ENCODE results near the gene TTLL10. TPM values are rescaled to one million over a fixed set of nuclear protein-coding genes. Genes with fewer than 3 reads are reported as not detected.

TTLL10 gene
- total and polyA plus RNA-seq, 2 of the 8 experiments (the other 6 are each of a cell fraction or from before 2014, with no cell fraction given), result 1.1 to 1.7 TPM

DNA sequence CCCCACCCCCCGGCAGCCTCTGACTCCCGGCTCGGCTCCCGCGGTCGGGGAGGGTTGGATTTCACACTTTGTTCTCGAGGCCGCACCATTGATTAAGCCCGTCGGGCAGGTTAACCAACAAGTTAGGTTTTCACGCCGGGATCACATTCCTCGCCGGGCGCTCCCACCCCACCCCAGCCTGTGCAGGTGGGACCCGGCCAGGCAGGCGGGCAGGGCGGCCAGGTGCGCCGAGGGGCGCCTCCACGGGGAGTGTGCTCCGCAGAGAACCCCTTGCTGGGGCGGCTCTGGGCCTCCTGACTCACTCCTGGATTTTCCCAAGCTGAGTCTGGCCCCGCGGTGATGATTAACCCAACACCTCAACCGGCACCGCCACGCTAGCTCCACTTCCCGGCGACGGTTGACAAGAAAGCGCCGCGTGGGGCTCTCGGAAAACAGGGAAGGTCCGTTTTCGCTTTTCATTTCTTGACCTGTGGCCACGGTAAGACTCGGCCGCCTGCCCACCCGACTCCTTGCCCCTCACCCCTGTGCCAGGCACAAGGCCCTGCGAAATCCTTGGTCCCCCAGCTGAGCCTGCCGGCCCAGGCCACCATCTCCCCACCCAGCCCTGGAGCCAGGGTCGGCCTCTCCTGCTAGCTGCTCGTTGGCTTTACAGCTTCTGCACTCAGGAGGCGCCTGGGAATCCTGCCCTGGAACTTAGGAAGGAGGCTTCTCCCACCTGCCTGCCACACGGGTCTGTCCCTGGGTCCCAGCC is 8.8 kb upstream of the TTLL10 start:
- 48% methylated on average over 31 of the region's 48 CpGs; no CpG with 5 or more reads in 1 of the 2 experiments for WGBS, 2 experiments (ENCODE audit: extremely low coverage in 1 of 2, insufficient coverage in 1 of 2, insufficient read length in 1 of 2, insufficient replicate concordance in 2 of 2, low coverage in 1 of 2, low lambda C conversion rate in 2 of 2, missing lambda C conversion rate in 1 of 2)
- H4K91ac ChIP-seq (replicated peaks; ENCODE audit: insufficient read length, low read length), result peak overlapping the region; percentile 95
- peak overlapping the region; percentile 72; the same call in 1 of the 2 replicates for H2BK15ac ChIP-seq (ENCODE audit: low read length)
- H3K18ac ChIP-seq (ENCODE audit: extremely low read depth, low read length), result peak overlapping the region; percentile 62
- peak overlapping the region; percentile 73 for H4K8ac ChIP-seq (ENCODE audit: extremely low read depth, insufficient read depth, low read length)
- H3K4me2 ChIP-seq (ENCODE audit: insufficient read depth in 1 of 2, low read depth in 2 of 2, low read length in 2 of 2), result peak overlapping the region; percentile 19 to 23; a peak in 2 of 4 replicates
- H2BK20ac ChIP-seq (ENCODE audit: low read length), result no peak overlapping the region
- no peak for FAIRE-seq
- TF ChIP-seq, protein P1, sequence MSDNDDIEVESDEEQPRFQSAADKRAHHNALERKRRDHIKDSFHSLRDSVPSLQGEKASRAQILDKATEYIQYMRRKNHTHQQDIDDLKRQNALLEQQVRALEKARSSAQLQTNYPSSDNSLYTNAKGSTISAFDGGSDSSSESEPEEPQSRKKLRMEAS (IDR thresholded peaks at IDR 0.05), result peak; percentile 79
- TF ChIP-seq SIN3A (conservative IDR thresholded peaks at IDR 0.05 in 1 of 2, IDR thresholded peaks at IDR 0.05 in 1 of 2; ENCODE audit: low read depth in 1 of 2, low read length in 2 of 2) (no peak), E2F6 (IDR thresholded peaks at IDR 0.05) (peak; percentile 84), TEAD4 (IDR thresholded peaks at IDR 0.05; ENCODE audit: low read depth, low read length) (peak; percentile 54; the same call in 1 of the 2 replicates), SUZ12 (IDR thresholded peaks at IDR 0.05; ENCODE audit: low read length) (no peak), GABPA (IDR thresholded peaks at IDR 0.05; ENCODE audit: borderline replicate concordance, insufficient read depth, low read length) (peak; percentile 18), ASH2L (IDR thresholded peaks at IDR 0.05; ENCODE audit: low read length) (peak; percentile 65)
- H3K14ac ChIP-seq (ENCODE audit: insufficient read length), result no peak overlapping the region
- H2AFZ ChIP-seq (ENCODE audit: low read length), result no peak overlapping the region
- H4K5ac ChIP-seq (ENCODE audit: insufficient read length, low read depth, low read length), result no peak overlapping the region
- CTCF ChIA-PET (ENCODE audit: partially characterized antibody), result interaction anchor here (0.6 to 1.7 kb wide), 10 partner anchors 9 to 137 kb away, joined by 3 to 8 read pairs (median 3); no protein-coding TSS in a partner anchor
- peak overlapping the region; percentile 90 for H2BK12ac ChIP-seq (ENCODE audit: low read depth, low read length)
- peak overlapping the region; percentile 78; the same call in 1 of the 2 replicates for H2BK5ac ChIP-seq (ENCODE audit: low read depth, low read length)
- H2BK120ac ChIP-seq (replicated peaks; ENCODE audit: low read depth, low read length), result peak overlapping the region; percentile 33
- H3K79me1 ChIP-seq (ENCODE audit: low read depth, low read length), result no peaks in the 10 kb centered on the region; the same call in 1 of the 2 replicates
- H3K9ac ChIP-seq (replicated peaks in 1 of 4; ENCODE audit: extremely low read depth in 1 of 4, low read depth in 3 of 4, low read length in 3 of 4), result no peak overlapping the region; a peak in 1 of 7 replicates
- peak overlapping the region; percentile 99 for H3K4ac ChIP-seq (replicated peaks; ENCODE audit: insufficient read length, low read depth, low read length)
- H3K9me3 ChIP-seq (ENCODE audit: insufficient read depth in 2 of 2, low read depth in 1 of 2, low read length in 1 of 2), result no peaks in the 10 kb centered on the region
- H2AK5ac ChIP-seq (ENCODE audit: low read depth, low read length), result no peak overlapping the region
- no peak overlapping the region for H3K27ac ChIP-seq (ENCODE audit: low read depth, low read length)
- POLR2A ChIA-PET (ENCODE audit: partially characterized antibody), result interaction anchor here (0.6 to 3.8 kb wide), 7 partner anchors 10 to 151 kb away, joined by 3 to 15 read pairs (median 3); partner anchors contain the start of gene TTLL10
- H3K36me3 ChIP-seq (ENCODE audit: control insufficient read depth in 2 of 4, insufficient read depth in 4 of 4, low read length in 3 of 4), result no peaks in the 10 kb centered on the region
- H3K23me2 ChIP-seq (ENCODE audit: low read depth, low read length), result peaks cover 8% of the 10 kb centered on the region; the same call in 1 of the 2 replicates
- DNase-seq (ENCODE audit: low read depth in 1 of 2, low spot score in 2 of 2), result no peak
- no peak overlapping the region for H3K23ac ChIP-seq (ENCODE audit: insufficient read length)
- H3K4me1 ChIP-seq (replicated peaks in 1 of 4; ENCODE audit: control insufficient read depth in 3 of 4, insufficient read depth in 4 of 4, low read length in 3 of 4), result peaks cover 0 to 37% (median 20%) of the 10 kb centered on the region in 4 experiments; a peak in 6 of 7 replicates
- no peaks in the 10 kb centered on the region for H3K27me3 ChIP-seq (replicated peaks in 1 of 4; ENCODE audit: control insufficient read depth in 3 of 4, extremely low read depth in 1 of 4, insufficient read depth in 3 of 4, low read length in 3 of 4)
- H3K79me2 ChIP-seq (ENCODE audit: control insufficient read depth in 1 of 2, insufficient read depth in 2 of 2, low read length in 2 of 2), result no peaks in the 10 kb centered on the region; a peak in 2 of 4 replicates
- H4K20me1 ChIP-seq (replicated peaks in 1 of 2; ENCODE audit: control insufficient read depth in 1 of 2, insufficient read depth in 2 of 2, low read length in 2 of 2), result no peaks in the 10 kb centered on the region
- peak overlapping the region in 1 of 4 experiments; percentile 25; a peak in 2 of 8 replicates for H3K4me3 ChIP-seq (ENCODE audit: extremely low read depth in 1 of 4, insufficient read depth in 2 of 4, low read depth in 3 of 4, low read length in 4 of 4)
- peak overlapping the region; percentile 25 for H3K56ac ChIP-seq (replicated peaks; ENCODE audit: insufficient read length, low read depth, low read length)

Measured in H1 (cell line).